Suppressor macrophage treated with lipopolysaccharide for 4 hours (primary cell): ENCODE results near the gene BCAS3.
A peak's percentile ranks its signal among the peaks of the same experiment; 100 is the strongest.

Experiments
- DNase-seq: peaks from one replicate; pipeline ENCODE4 v3.0.0-alpha.2; 2020

The BCAS3 gene

DNA sequence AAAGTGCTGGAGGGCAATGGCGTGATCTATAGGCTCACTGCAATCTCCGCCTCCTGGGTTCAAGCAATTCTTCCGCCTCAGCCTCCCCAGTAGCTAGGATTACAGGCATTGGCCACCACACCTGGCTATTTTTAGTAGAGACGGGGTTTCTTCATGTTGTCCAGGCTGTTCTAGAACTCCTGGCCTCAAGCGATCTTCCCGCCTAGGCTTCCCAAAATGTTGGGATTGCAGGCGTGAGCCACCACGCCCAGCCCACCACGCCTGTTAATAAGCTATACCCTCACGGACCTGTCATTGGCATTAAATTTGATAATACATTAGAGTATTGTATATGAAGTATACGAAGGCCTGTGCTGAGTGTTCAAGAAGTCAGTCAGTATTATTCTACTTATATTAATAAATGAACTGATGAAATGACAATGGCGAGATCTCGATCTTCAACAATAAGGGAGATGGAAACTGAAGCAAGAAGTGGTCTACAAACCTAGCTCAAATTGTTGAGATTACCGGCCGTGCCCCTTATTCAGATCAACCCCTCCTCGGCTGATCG is 818 bp upstream of the BCAS3 start:
- no peak for DNase-seq

DNA sequence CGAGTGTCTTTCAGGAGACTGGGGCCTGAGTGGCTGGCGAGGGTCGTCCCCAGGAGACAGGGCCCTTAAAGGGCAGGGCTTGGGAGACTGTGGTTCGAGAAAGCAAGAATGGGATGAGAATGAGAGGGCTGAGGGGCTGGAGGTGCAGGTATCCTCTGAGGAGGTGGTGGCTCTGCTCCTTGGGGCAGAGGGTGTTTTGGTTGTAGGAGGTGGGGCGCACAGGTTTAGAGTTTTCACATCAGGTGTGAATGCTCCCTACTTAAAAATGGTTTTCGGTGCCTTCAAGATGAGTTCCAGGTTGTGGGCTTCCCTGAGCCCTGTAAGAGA is 430 bp downstream of the BCAS3 start:
- DNase-seq, result no peak

DNA sequence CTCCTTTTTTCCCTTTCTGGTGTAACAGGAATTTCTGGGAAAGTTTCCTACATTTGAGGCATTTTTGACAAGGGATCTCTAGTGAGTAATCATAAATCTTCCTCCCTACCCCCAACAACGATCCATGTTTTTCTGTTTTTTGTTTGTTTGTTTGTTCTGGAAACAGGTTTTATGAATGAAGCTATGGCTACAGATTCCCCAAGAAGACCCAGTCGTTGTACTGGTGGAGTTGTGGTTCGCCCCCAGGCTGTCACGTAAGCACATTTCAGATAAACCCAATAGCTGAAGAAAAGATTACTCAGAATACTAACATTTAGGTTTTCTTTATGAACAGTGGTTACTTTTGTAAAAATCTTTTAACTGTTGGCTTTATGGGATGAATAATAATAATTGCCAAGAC is 1.6 kb downstream of the BCAS3 start:
- DNase-seq, result no peak

DNA sequence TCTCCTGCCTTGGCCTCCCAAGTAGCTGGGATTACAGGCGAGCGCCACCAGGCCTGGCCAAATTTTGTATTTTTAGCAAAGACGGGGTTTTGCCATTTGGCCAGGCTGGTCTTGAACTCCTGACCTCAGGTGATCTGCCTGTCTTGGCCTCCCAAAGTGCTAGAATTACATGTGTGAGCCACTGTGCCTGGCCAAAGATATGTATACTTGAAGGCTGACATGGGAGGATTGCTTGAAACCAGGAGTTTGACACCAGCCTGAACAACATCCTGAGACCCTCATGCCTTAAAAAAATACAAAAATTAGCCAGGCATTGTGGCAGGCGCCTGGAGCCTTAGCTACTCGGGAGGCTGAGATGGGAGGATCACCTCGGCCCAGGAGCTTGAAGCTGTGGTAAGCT is 3.1 kb downstream of the BCAS3 start:
- DNase-seq, result no peak

DNA sequence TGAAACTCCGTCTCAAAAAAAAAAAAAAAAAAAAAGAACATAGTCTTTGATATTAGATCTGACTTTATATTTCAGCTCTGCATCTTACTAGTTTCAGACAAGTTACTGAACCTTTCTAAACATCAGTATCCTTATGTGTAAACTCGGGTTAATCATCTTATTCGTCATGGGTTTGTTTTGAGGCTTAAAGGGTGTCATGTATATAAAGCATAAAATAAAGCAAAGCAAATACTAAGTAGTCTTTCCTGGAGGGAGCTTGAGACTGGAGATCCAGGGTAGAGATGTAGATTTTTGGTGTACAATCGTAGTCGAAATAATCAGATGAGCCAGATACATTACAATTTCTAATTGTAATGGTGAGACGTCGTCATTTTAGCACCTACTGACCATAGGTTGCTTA is 7.8 kb downstream of the BCAS3 start:
- no peak for DNase-seq

DNA sequence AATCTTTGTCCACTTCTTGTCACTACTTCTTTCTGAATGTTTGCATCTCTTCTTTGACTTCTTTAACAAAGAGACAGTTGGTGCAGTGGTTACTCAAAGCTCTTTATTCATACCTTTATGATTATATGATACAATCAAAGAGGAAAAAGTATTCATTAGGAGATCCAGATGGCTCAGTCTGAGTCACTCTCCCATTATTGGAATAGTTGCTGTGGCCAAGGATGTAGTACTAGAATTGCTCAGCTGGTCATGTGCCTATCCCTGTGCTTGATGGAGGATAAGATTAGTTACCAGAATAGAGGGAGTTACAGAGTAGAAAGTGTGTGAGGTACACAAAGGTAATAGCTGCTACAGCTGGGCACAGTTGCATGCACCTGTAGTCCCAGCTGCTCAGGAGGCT is 18.3 kb downstream of the BCAS3 start:
- no peak for DNase-seq

DNA sequence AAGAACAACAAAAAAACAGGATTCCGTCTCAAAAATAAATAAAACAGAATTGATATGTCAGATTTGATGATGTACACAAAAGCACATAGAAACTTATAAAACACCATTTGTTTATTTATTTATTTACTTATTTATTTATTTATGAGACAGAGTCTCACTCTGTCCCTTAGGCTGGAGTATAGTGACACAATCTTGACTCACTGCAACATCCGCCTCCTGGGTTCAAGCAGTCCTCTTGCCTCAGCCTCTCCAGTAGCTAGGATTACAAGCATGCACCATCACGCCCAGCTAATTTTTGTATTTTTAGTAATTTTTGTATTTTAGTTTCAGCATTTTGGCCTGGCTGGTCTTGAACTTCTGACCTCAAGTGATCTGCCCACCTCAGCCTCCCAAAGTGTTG is 21.4 kb downstream of the BCAS3 start:
- no peak for DNase-seq

DNA sequence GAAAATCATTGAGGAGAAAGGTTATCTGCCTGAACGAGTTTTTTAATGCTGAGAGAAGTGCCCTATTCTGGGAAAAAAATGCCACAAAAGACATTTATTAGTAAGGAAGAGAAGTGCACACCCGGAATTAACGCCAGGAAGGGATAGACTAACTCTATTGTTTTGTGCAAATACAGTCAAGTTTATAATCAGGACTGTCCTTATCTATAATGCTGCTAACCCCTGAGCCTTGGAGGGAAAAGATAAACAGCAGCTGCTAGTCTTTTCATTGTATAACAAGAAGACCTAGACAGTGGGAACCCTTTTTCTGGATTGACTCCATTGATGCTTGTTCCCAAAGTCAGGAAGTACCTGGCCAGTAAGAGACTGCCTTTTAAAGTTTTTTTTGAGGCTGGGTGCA is 26.5 kb downstream of the BCAS3 start:
- no peak for DNase-seq

DNA sequence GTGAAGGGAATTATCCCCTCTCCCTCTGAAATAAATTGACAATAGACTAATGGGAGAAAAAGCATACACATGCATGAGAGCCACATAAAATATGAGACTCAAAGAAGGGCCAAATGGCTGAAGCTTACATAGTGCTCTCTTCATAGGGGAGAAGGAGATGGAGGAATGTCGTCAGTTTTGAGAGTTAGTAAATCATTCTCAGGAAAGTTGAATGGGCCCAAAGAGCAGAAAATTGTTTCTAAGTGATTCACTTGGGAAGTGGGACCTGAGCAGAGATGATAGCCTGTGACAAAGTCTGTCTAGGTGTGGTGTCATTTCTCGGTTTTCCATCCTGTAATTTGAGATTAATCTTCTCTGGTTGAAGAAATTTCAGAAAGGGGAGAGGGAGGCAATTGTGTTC is 35.0 kb downstream of the BCAS3 start:
- no peak for DNase-seq

DNA sequence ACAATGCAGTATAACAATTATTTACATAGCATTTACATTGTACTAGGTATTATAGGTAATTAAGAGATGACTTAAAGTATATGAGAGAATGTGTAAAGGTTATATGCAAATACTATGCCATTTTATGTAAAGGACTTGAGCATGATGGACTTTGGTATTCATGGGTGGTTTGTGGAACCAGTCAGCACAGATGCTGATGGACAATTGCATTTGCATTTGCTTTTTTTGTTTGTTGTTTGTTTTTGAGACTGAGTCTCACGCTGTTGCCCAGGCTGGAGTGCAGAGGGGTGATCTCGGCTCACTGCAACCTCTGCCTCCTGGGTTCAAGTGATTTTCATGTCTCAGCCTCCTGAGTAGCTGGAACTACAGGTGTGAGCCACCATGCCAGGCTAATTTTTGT is 36.0 kb downstream of the BCAS3 start:
- no peak for DNase-seq

DNA sequence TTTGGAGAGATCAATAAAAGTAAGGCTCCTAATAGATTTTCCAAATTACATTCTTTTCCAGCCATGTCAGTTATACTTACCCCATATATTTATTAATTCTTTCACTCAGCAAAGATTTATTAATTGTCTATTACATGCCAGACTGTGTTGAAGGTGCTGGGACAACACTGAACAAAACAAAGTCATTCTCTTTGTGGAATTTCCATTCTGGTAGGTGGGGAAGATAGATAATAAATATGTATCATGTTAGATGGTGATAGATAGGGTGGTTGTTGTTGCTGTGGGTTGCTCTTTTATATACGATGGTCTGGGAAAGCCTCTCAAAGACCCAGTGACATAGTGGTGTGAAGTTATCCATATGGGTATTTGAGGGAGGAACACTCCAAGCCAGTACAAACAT is 39.1 kb downstream of the BCAS3 start:
- DNase-seq, result no peak

DNA sequence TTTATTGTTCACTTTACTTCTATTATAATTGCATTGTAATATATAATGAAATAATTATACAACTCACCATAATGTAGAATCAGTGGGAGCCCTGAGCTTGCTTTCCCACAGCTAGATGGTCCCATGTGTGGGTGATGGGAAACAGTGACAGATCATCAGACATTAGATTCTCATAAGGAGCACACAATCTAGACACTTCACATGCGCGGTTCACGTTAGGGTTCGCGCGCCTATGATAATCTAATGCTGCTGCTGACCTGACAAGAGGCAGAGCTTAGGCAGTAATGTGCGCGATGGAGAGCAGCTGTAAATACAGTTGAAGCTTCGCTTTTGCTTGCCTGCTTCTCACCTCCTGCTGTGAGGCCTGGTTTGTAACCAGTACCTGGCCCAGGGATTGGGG is 40.2 kb downstream of the BCAS3 start:
- no peak for DNase-seq

DNA sequence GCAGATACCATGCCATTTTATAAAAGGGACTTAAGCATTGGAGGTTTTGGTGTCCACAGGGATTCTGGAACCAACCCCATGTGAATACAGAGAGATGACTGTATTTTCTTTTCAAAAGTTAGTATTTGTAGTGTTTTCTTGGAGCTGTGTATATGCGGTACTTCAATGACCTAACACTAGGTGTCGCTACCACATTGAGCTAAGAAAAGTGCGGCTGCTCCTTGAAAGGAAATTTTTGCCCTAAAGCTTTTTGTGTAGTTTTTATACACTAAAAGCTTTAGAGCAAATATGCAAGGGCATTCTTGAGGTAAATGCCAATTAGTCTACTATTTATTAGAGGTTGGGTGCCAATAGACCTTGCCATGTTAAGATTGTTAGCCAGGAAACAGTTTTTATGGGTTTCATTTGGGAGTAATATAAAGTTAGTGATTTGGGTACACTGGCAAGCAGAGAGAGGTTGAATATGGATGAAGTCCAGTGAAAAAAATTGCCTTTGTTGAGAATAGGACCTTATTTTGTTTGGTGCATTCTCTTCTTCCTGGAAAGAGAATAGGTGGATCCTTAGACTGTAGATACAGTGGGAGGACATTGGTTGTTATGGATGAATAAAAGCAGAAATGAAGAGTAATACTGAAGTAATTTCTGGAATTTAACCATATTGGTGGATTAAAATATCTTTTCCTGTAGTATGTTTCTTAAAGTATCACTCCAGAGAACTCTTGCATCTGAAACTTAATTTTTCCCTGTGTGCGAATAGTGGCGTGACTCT is 43.3 kb downstream of the BCAS3 start:
- peak; percentile 68 for DNase-seq

DNA sequence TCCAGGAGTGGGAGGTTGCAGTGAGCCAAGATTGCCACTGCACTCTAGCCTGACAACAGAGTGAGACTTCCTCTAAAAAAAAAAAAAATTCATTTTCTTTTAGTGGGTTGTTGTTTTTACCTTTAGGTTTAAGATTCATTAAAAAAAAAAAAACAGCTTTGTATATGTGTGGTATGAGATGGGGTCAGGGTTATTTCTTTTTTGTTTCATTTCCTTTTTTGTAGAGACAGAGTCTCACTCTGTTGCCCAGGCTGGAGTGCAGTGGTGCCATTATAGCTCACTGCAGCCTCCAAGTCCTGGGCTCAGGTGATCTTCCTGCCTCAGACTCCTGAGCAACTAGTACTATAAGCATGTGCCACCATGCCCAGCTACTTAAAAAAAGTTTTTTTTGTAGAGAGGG is 47.0 kb downstream of the BCAS3 start:
- no peak for DNase-seq

DNA sequence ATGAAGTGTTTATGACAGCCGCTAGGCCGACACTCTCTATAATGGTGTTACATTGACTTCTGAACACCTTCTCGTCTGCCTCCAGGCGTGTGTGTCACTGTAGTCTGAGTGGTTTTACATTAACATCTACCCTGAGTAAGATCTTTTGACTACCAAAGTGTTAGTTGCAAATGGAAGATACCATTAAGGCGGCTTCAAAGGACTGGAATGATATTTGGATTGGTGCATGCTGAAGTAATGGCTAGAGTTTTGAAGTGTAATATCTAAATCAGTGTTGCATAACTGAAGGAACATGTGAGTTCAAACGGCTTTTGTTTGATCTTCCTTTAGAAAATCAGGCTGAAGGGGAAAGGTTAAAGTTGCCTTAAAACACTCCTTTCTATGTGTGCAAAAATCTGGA is 52.2 kb downstream of the BCAS3 start:
- no peak for DNase-seq

DNA sequence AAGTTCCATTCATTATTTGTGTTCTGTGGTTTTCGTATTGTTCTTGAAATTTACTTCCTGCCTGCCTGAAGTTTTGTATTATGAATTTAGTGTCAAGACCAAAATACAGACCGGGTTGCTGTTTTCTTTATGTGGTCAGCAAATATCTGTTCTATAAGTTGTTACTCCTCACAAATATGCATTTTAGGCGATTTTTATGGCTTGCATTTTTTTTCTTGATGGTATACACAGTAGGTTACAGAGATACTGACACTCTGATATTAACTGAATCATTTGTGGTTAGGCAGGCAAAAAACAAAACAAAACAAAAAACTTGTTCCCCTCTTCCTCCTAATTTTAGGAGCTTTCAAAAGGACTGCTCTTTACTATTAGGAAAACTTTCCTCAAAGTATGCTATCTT is 52.6 kb downstream of the BCAS3 start:
- no peak for DNase-seq

DNA sequence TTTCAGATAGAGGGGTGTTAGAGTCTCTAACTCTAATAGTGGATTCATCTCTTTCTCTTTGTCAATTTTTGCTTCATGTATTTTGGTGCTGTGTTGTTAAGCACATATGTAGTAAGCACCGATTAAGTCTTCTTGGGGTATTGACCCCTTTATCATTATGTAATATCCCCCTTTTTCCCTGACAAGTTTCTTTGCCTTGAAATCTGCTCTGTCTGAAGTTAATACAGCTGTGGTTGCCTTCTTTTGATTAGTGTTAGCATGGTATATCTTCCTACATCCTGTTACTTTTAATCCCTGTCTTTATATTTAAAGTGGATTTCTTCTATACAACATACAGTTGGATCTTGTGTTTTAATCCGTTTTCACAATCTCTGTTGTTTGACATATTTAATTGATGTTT is 60.6 kb downstream of the BCAS3 start:
- no peak for DNase-seq

DNA sequence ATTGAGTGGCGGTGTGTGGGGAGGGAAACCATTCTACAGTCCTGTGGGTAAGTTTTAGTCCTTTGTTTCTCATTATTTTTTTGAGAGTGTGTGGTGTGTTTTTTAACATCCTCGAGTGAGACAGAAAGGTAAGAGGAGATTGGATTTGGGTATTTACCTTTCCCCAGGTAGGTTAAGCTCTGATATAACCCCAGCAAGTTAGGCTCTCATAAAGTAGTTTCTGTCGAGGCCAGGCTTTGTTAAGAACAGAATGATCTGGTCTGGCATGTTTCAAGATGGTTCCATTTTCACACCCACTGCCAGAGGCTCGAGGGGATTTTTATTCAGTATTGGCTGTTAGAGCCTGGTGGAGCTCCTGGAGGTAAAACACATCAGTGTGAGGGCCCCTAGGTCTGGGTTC is 62.9 kb downstream of the BCAS3 start:
- DNase-seq, result no peak

DNA sequence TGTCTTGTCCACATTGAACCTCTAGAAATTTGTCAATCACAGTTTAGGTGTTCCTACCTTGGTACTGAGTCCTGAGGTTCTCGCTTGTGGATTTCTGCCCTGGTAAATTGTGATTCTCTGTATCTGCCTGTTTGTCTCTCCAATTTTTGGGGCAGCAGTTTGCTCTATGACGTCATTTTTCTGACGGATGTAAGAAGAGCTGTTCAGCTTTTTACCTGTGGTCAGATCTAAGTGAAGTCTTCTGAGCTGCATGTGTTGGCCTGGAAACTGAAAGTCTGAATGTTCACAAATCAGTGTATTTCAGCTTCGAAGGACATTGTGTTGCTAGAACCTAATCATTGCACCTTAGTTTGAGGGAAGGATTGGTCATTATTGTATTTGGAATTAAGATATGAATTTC is 63.4 kb downstream of the BCAS3 start:
- DNase-seq, result no peak

DNA sequence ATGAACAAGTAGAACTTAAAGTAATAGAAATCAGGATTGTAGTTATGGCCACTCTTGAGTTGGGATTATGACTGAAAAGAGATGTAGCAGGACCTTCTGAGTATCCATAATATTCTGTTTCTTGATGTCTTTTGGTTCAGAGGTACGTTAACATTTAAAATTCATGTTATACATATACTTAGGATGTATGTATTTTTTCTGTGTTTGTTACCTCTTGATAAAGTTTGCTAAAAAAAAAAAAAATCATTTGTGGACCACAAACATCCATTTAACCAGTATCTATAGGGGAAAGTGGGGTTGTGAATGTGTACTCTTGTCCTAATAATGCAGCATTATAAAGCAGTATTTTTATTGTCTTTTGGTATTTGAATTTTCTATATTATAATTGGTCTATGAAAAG is 65.6 kb downstream of the BCAS3 start:
- no peak for DNase-seq

DNA sequence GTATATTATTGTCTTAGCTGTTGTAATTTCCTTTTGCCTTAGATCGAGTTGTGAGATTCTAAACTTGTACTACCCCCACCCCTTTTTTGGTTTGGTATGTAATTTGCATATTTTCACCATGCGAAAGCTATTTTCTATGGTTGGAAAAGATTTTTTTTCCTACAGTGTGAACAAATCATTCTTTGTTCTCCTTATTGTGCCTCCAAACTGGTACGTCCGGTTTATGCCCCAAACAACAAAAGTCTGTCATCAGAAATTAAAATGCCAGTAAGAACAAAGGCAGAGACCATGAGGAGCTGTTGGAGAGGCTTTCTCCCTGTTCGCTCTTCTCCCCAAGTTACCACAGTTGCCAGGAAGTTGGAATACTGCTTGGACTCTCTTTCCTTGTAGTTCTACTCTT is 66.1 kb downstream of the BCAS3 start:
- DNase-seq, result no peak

DNA sequence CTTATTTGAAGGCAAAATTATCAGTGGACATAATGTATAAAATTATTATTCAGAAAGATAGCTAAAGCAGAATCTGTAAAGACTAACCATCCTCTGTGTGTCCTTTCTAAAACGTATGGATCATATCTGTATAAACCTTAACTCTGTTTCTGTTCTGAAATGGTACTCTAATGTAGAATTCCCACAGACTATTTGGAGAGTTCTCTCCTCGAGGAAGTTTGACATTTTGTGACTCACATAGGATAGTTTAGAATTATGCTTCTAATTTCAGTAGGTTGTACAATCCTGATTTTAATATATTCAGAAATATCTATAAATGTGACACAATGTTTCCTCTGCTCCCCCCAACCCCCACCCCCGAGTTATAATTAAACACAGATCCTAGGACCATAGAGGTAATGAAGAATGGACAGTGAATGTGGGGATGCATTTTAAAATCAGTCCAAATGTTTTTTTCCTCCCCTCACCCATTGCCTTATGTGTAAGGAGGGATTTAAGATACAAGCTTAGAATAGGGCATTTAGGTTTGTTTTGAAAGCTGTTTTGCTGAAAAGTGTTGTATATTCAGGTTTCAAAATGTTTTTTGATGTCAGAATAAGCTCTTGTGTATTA is 66.8 kb downstream of the BCAS3 start:
- no peak for DNase-seq

DNA sequence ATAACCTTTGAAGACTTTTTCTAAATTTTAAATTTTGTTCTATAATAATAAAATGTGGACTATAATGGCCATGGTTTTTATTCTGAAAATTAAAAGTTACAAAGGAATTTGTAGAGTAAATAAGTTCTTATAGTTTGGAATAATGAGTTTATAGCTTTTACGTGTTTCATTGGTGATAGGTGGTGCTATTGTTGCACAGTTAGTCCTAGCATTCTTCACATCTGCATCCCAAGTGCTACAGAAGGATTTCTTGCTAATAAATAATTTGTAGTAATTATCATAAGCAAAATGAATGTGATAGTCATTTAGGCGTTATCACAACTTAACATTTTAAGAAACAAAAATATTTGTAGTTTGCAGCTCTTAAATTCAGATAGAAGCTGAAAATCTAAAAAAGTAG is 67.9 kb downstream of the BCAS3 start:
- no peak for DNase-seq

DNA sequence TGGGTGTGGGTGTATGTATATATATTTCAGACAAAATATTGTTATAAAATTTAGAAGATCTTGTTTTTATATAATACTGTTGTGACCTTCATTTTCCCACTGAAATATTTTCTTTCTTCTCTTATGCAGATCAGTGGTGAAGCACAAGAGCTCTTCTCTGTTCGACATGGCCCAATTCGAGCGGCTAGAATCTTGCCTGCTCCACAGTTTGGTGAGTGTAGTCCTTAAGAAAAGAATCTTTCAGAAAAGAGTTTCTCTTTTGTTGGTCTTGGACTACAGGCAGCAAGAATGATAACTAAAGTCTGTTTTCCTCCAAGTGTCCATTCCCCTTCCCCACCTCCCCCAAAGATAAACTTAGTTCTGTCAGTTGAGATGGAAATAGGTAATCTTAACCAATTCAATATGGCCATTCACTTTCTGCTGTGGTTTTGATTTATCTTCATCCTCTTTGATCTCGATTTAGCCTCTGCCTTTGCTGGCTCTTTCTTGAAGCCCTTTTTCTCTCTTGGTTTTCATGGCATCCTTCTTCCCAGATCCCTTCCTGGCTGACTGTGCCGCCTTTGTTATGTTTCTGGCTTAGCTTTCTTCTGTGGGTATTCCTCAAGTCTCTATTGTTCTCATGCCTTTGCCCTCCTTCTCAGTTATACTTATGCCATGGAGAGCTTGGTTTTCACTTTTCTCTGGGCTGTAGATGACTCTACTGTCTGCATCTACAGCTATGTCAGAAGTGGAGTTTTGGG is 69.6 kb downstream of the BCAS3 start:
- no peak for DNase-seq
